ENCODE results near the gene AP4B1. TPM values are rescaled to one million over a fixed set of nuclear protein-coding genes. Genes with fewer than 3 reads are reported as not detected.

Gene AP4B1
- total RNA-seq, 1 experiment from 2014 or later: 11.1 TPM

DNA sequence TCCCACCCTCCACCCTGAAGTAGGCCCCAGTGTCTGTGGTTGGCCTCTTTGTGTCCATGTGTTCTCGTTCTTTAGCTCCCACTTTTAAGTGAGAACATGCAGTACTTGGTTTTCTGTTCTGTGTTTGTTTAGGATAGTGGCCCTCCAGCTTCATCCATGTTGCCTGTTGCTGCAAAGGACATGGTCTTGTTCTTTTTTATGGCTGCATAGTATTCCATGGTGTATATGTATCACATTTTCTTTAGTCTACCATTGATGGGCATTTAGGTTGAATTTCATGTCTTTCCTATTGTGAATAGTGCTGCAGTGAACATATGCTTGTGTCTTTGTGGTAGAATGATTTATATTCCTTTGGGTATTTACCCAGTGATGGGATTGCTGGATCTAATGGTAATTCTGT is 30.6 kb upstream of the AP4B1 start:
- 0 out of 2 replicates have a peak, but pooled peaks cover 2% of the 10 kb centered on the region for H4K20me1 ChIP-seq (ENCODE audit: insufficient read depth)
- POLR2A ChIA-PET: no interaction called here
- no peaks in the 10 kb centered on the region for H3K9me2 ChIP-seq (ENCODE audit: insufficient read depth)
- no peaks in the 10 kb centered on the region for H3K27me3 ChIP-seq (ENCODE audit: insufficient read depth, low read length)
- H3K4me3 ChIP-seq (replicated peaks in 1 of 2; ENCODE audit: low read depth in 1 of 2, low read length in 2 of 2): no peak overlapping the region
- no peaks in the 10 kb centered on the region; a peak in 1 of 4 replicates for H3K36me3 ChIP-seq (ENCODE audit: control insufficient read depth in 1 of 2, insufficient read depth in 2 of 2, low read length in 2 of 2)
- H3K9ac ChIP-seq (ENCODE audit: low read length): no peak overlapping the region
- H3K9me3 ChIP-seq (ENCODE audit: control insufficient read depth in 1 of 2, insufficient read depth in 1 of 2, low read depth in 1 of 2, low read length in 2 of 2): no peaks in the 10 kb centered on the region
- H3K27ac ChIP-seq (ENCODE audit: low read depth, low read length): no peak overlapping the region
- intact Hi-C loops (cut with micrococcal nuclease): no loop called here
- H3K4me2 ChIP-seq (ENCODE audit: low read length): no peak overlapping the region
- no peak for TF ChIP-seq JUND (IDR thresholded peaks at IDR 0.05)
- no peak for TF ChIP-seq SIN3A (IDR thresholded peaks at IDR 0.05; ENCODE audit: low read depth)
- H3K79me2 ChIP-seq (ENCODE audit: insufficient read depth, low read length): peaks cover 94% of the 10 kb centered on the region
- H3K4me1 ChIP-seq (ENCODE audit: control insufficient read depth in 1 of 2, insufficient read depth in 2 of 2, low read length in 2 of 2): peaks cover 10 to 15% of the 10 kb centered on the region in 2 experiments; a peak in 3 of 4 replicates
- BruUV-seq (replicated peaks): no TSS peak
- no peak overlapping the region for H2AFZ ChIP-seq (ENCODE audit: low read depth, low read length, poor library complexity, severe bottlenecking)
- RAD21 ChIA-PET (ENCODE audit: low non-redundant PET in 1 of 2, low total read pairs in 2 of 2, uncharacterized antibody in 2 of 2, unreplicated experiment in 2 of 2): no interaction called here
- CTCF ChIA-PET: no interaction called here
- ATAC-seq (no peak), DNase-seq (ENCODE audit: low read depth, low spot score) (no peak)

DNA sequence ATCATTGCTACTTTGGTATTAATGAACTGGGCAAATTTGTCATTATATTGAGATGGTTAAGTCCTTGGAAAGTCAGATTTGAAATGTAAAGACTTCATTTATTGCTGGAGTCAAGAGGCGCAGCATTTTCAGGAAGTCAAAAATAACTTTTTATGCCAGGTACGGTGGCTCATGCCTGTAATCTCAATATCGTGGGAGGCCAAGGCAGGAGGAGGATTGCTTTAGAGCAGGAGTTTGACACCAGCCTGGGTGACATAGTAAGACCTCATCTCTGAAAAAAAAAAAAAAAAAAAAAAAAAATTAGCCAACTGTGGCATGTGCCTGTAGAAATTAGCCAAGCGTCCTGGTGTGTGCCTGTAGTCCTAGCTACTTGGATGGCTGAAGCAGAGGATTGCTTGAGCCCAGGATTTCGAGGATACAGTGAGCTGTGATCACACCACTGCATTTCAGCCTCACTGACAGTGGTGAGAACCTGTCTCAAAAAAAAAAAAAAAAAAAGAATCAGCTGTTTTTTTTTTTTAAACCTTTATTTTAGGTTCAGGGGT is 30.0 kb upstream of the AP4B1 start:
- DNase-seq (ENCODE audit: low read depth, low spot score) (no peak), ATAC-seq (no peak)
- H3K79me2 ChIP-seq (ENCODE audit: insufficient read depth, low read length): peaks cover 93% of the 10 kb centered on the region
- H2AFZ ChIP-seq (ENCODE audit: low read depth, low read length, poor library complexity, severe bottlenecking): no peak overlapping the region
- no peaks in the 10 kb centered on the region for H3K27me3 ChIP-seq (ENCODE audit: insufficient read depth, low read length)
- intact Hi-C loops (cut with micrococcal nuclease): no loop called here
- BruUV-seq (replicated peaks): no TSS peak
- H4K20me1 ChIP-seq (ENCODE audit: insufficient read depth): 0 out of 2 replicates have a peak, but pooled peaks cover 2% of the 10 kb centered on the region
- H3K9me3 ChIP-seq (ENCODE audit: control insufficient read depth in 1 of 2, insufficient read depth in 1 of 2, low read depth in 1 of 2, low read length in 2 of 2): no peaks in the 10 kb centered on the region
- H3K27ac ChIP-seq (ENCODE audit: low read depth, low read length): no peak overlapping the region
- H3K4me1 ChIP-seq (ENCODE audit: control insufficient read depth in 1 of 2, insufficient read depth in 2 of 2, low read length in 2 of 2): peaks cover 10 to 15% of the 10 kb centered on the region in 2 experiments; a peak in 3 of 4 replicates
- no peak overlapping the region for H3K4me3 ChIP-seq (replicated peaks in 1 of 2; ENCODE audit: low read depth in 1 of 2, low read length in 2 of 2)
- ChIA-PET POLR2A (no interaction called here), RAD21 (ENCODE audit: low non-redundant PET in 1 of 2, low total read pairs in 2 of 2, uncharacterized antibody in 2 of 2, unreplicated experiment in 2 of 2) (no interaction called here), CTCF (interaction anchor here (1.1 kb wide), 1 partner anchor 99 kb away, joined by 4 read pairs; no protein-coding TSS in a partner anchor)
- H3K9ac ChIP-seq (ENCODE audit: low read length): no peak overlapping the region
- H3K9me2 ChIP-seq (ENCODE audit: insufficient read depth): no peaks in the 10 kb centered on the region
- no peaks in the 10 kb centered on the region for H3K36me3 ChIP-seq (ENCODE audit: control insufficient read depth in 1 of 2, insufficient read depth in 2 of 2, low read length in 2 of 2)
- TF ChIP-seq YY1 (IDR thresholded peaks at IDR 0.05; ENCODE audit: extremely low read depth, insufficient replicate concordance, low read depth, low read length) (no peak), ELF1 (IDR thresholded peaks at IDR 0.05; ENCODE audit: borderline replicate concordance, low read depth) (no peak), SRF (IDR thresholded peaks at IDR 0.05; ENCODE audit: low read depth) (no peak), TCF7L2 (IDR thresholded peaks at IDR 0.05; ENCODE audit: borderline replicate concordance, extremely low read depth, insufficient read depth, insufficient read length) (no peak), JUND (IDR thresholded peaks at IDR 0.05) (no peak), EZH2 (IDR thresholded peaks at IDR 0.05) (no peak), FOSL1 (IDR thresholded peaks at IDR 0.05; ENCODE audit: low read depth) (no peak)
- TF ChIP-seq, protein P1, sequence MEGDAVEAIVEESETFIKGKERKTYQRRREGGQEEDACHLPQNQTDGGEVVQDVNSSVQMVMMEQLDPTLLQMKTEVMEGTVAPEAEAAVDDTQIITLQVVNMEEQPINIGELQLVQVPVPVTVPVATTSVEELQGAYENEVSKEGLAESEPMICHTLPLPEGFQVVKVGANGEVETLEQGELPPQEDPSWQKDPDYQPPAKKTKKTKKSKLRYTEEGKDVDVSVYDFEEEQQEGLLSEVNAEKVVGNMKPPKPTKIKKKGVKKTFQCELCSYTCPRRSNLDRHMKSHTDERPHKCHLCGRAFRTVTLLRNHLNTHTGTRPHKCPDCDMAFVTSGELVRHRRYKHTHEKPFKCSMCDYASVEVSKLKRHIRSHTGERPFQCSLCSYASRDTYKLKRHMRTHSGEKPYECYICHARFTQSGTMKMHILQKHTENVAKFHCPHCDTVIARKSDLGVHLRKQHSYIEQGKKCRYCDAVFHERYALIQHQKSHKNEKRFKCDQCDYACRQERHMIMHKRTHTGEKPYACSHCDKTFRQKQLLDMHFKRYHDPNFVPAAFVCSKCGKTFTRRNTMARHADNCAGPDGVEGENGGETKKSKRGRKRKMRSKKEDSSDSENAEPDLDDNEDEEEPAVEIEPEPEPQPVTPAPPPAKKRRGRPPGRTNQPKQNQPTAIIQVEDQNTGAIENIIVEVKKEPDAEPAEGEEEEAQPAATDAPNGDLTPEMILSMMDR (IDR thresholded peaks at IDR 0.05 in 2 of 3, conservative IDR thresholded peaks at IDR 0.05 in 1 of 3; ENCODE audit: borderline replicate concordance in 1 of 3, insufficient read depth in 1 of 3, low read depth in 2 of 3, low read length in 2 of 3): no peak
- no peak overlapping the region for H3K4me2 ChIP-seq (ENCODE audit: low read length)
